GM18861 (cell line): ENCODE measurements around the gene RCAN1.

ENCODE experiments used
- ATAC-seq: cut with Tn5 transposase; IDR thresholded peaks from one replicate; pipeline ENCODE4 v1.9.1; 2021; ENCODE audit not compliant: unreplicated experiment

RCAN1 gene

GRCh38 chr21:34544032-34544496 lies 70.8 kb downstream of the RCAN1 start:
- ATAC-seq, result no peak

GRCh38 chr21:34543017-34543416 lies 71.9 kb downstream of the RCAN1 start:
- no peak for ATAC-seq

GRCh38 chr21:34540206-34540605 lies 74.7 kb downstream of the RCAN1 start:
- no peak for ATAC-seq

- no peak for ATAC-seq
These were observed 77.1 kb downstream of the RCAN1 start for GRCh38 chr21:34537838-34538237.

GRCh38 chr21:34536820-34537219 lies 78.1 kb downstream of the RCAN1 start:
- ATAC-seq, result no peak

- no peak for ATAC-seq
These were observed 78.6 kb downstream of the RCAN1 start for GRCh38 chr21:34536311-34536710.

- no peak for ATAC-seq
These were observed 79.0 kb downstream of the RCAN1 start for GRCh38 chr21:34535886-34536285.

- ATAC-seq, result no peak
These were observed 80.4 kb downstream of the RCAN1 start for GRCh38 chr21:34534522-34534921.

- no peak for ATAC-seq
These were observed 81.0 kb downstream of the RCAN1 start for GRCh38 chr21:34533938-34534337.

- ATAC-seq, result no peak
These were observed 83.5 kb downstream of the RCAN1 start for GRCh38 chr21:34531399-34531798.

- ATAC-seq, result no peak
These were observed 84.7 kb downstream of the RCAN1 start for GRCh38 chr21:34530261-34530660.

GRCh38 chr21:34528131-34528561 lies 86.8 kb downstream of the RCAN1 start:
- no peak for ATAC-seq

- no peak for ATAC-seq
These were observed 88.2 kb downstream of the RCAN1 start for GRCh38 chr21:34526618-34527290.

GRCh38 chr21:34526241-34526617 lies 88.7 kb downstream of the RCAN1 start:
- ATAC-seq, result no peak

GRCh38 chr21:34524646-34525601 lies 90.0 kb downstream of the RCAN1 start:
- no peak for ATAC-seq

- no peak for ATAC-seq
These were observed 91.8 kb downstream of the RCAN1 start for GRCh38 chr21:34523019-34523555.

- ATAC-seq, result no peak
These were observed 92.6 kb downstream of the RCAN1 start for GRCh38 chr21:34522284-34522683.

- no peak for ATAC-seq
These were observed 93.4 kb downstream of the RCAN1 start for GRCh38 chr21:34521561-34521960.

- ATAC-seq, result no peak
These were observed 94.0 kb downstream of the RCAN1 start for GRCh38 chr21:34520764-34521508.

GRCh38 chr21:34520281-34520680 lies 94.6 kb downstream of the RCAN1 start:
- ATAC-seq, result no peak

- no peak for ATAC-seq
These were observed 95.2 kb downstream of the RCAN1 start for GRCh38 chr21:34519694-34520093.
